GM23248 (cell line): Measurements from ENCODE around the gene DDC. TPM values are rescaled to one million over a fixed set of nuclear protein-coding genes. Genes with fewer than 3 reads are reported as not detected.
"Not testable (repeated sequence)": the region's sequence is repeated elsewhere in the genome, so short reads cannot be mapped to it uniquely, and the experiment has no call there.

Experiments
- DNase-seq: peaks from one replicate; pipeline ENCODE4 v3.0.0-alpha.2; 2015
- H2AFZ ChIP-seq: fragments of 200-600 bp; sonication (generic); 2 replicates; pipeline ENCODE4 v1.6.1; 2016; ENCODE audit warnings: antibody characterized with exemption
- H3F3A ChIP-seq: fragments of 200-600 bp; sonication (generic); 2 replicates; pipeline ENCODE4 v1.6.1; 2016; ENCODE audit warnings: mild to moderate bottlenecking, antibody characterized with exemption, mixed run types; ENCODE audit not compliant: insufficient read depth
- H3K27ac ChIP-seq: fragments of 200-600 bp; sonication (generic); 2 replicates; pipeline ENCODE4 v1.5.1; 2016; ENCODE audit warnings: mild to moderate bottlenecking
- H3K27me3 ChIP-seq: fragments of 200-600 bp; sonication (generic); replicated peaks from 2 replicates; pipeline ENCODE4 v1.6.1; 2016; ENCODE audit warnings: mild to moderate bottlenecking; ENCODE audit not compliant: insufficient read depth
- H3K36me3 ChIP-seq: fragments of 200-600 bp; sonication (generic); 2 replicates; pipeline ENCODE4 v1.6.1; 2016; ENCODE audit warnings: low read depth, mild to moderate bottlenecking
- H3K4me1 ChIP-seq: fragments of 200-600 bp; sonication (generic); 2 replicates; pipeline ENCODE4 v1.6.1; 2016; ENCODE audit warnings: mild to moderate bottlenecking; ENCODE audit not compliant: insufficient read depth
- H3K4me2 ChIP-seq: fragments of 200-600 bp; sonication (generic); one replicate; pipeline ENCODE4 v1.6.1; 2016; ENCODE audit warnings: mild to moderate bottlenecking; ENCODE audit not compliant: unreplicated experiment
- H3K4me3 ChIP-seq: fragments of 200-600 bp; sonication (generic); 2 replicates; pipeline ENCODE4 v1.5.1; 2016; ENCODE audit warnings: mild to moderate bottlenecking
- H3K79me2 ChIP-seq: fragments of 200-600 bp; sonication (generic); 2 replicates; pipeline ENCODE4 v1.6.1; 2016; ENCODE audit warnings: mild to moderate bottlenecking; ENCODE audit not compliant: insufficient read depth
- H3K9ac ChIP-seq: fragments of 200-600 bp; sonication (generic); 2 replicates; pipeline ENCODE4 v1.6.1; 2016; ENCODE audit warnings: mild to moderate bottlenecking
- H3K9me2 ChIP-seq: fragments of 200-600 bp; sonication (generic); 2 replicates; pipeline ENCODE4 v1.6.1; 2016; ENCODE audit warnings: mixed run types, mild to moderate bottlenecking, moderate library complexity; ENCODE audit not compliant: insufficient read depth
- H3K9me3 ChIP-seq: fragments of 200-600 bp; sonication (generic); one replicate; pipeline ENCODE4 v1.6.1; 2017; ENCODE audit warnings: low read depth
- H4K20me1 ChIP-seq: fragments of 200-600 bp; sonication (generic); 2 replicates; pipeline ENCODE4 v1.6.0; 2016; ENCODE audit not compliant: insufficient read depth
- EZH2 ChIP-seq: fragments of 200-600 bp; sonication (generic); IDR thresholded peaks from 2 replicates; pipeline ENCODE4 v1.6.1; 2018; ENCODE audit warnings: antibody characterized with exemption, mild to moderate bottlenecking; ENCODE audit not compliant: insufficient read depth, poor library complexity, severe bottlenecking
- EZH2phosphoT487 ChIP-seq: fragments of 200-600 bp; sonication (generic); IDR thresholded peaks from 2 replicates; pipeline ENCODE4 v1.6.1; 2018; ENCODE audit warnings: antibody characterized with exemption, moderate library complexity, mild to moderate bottlenecking, low read depth; ENCODE audit not compliant: insufficient read depth
- WGBS, 2 experiments: methylation state at CpG; one replicate each; pipeline ENCODE4 v1.1.6; 2015 to 2017; ENCODE audit warnings: low lambda C conversion rate in 2 of 2, low coverage in 1 of 2; ENCODE audit errors: missing lambda C conversion rate in 2 of 2; 5-methylcytosine and 5-hydroxymethylcytosine counted together
- in situ Hi-C: fragments of 300-500 bp; cut with MboI; formaldehyde crosslinking; loops from 2 replicates; pipeline ENCODE4 v1.15.0; 2020
- polyA plus RNA-seq: library from polyadenylated mRNA; unstranded; fragments of >200 nt; fragmentation: Nextera tagmentation; extraction: Ambion mirVana; gene quantifications from 2 replicates; pipeline ENCODE4 v1.2.1, GENCODE V29; 2016
- total RNA-seq: library from RNA; depleted of rRNA; stranded (reverse); fragments of >200 nt; shearing (Covaris generic); gene quantifications from 2 replicates; pipeline ENCODE4 v1.2.3, GENCODE V29; 2014

The DDC gene
- total and polyA plus RNA-seq, 2 experiments from 2014 or later = not detected

- Histone ChIP-seq H2AFZ (no peak overlapping the region), H3K36me3 (no peaks in the 10 kb centered on the region), H3K27me3 (peaks cover 5% of the 10 kb centered on the region), H3F3A (no peaks in the 10 kb centered on the region), H3K9me2 (no peaks in the 10 kb centered on the region), H3K79me2 (no peaks in the 10 kb centered on the region), H3K27ac (no peak overlapping the region), H3K4me3 (no peak overlapping the region), H4K20me1 (no peaks in the 10 kb centered on the region), H3K4me2 (no peak overlapping the region), H3K9me3 (no peaks in the 10 kb centered on the region), H3K4me1 (no peaks in the 10 kb centered on the region), H3K9ac (no peak overlapping the region)
- no peak for DNase-seq
- no peak for TF ChIP-seq EZH2phosphoT487
- no peak for TF ChIP-seq EZH2
- in situ Hi-C loops = loop anchor here (10.0 to 25.0 kb wide), 2 partner anchors 682 to 900 kb away; no protein-coding TSS in a partner anchor
- 60 to 64% methylated on average over 4 of the region's 4 CpGs for WGBS, 2 experiments
Observed at GRCh38 chr7:50462361-50462760, 102.8 kb downstream of the DDC start.

GRCh38 chr7:50461695-50462094, 103.5 kb downstream of the DDC start:
- Histone ChIP-seq H3K4me3 (no peak overlapping the region), H2AFZ (no peak overlapping the region), H3K9ac (no peak overlapping the region), H3K9me3 (no peaks in the 10 kb centered on the region), H3K27me3 (peaks cover 12% of the 10 kb centered on the region), H4K20me1 (no peaks in the 10 kb centered on the region), H3K4me2 (no peak overlapping the region), H3K79me2 (no peaks in the 10 kb centered on the region), H3K4me1 (no peaks in the 10 kb centered on the region), H3K36me3 (no peaks in the 10 kb centered on the region), H3K9me2 (no peaks in the 10 kb centered on the region), H3F3A (no peaks in the 10 kb centered on the region), H3K27ac (no peak overlapping the region)
- in situ Hi-C loops = loop anchor here (10.0 to 25.0 kb wide), 2 partner anchors 683 to 901 kb away; no protein-coding TSS in a partner anchor
- 88 to 90% methylated on average over 1 of the region's 1 CpG for WGBS, 2 experiments
- DNase-seq = no peak
- TF ChIP-seq EZH2phosphoT487 = no peak
- TF ChIP-seq EZH2 = no peak

GRCh38 chr7:50459183-50459582, 106.0 kb downstream of the DDC start:
- H2AFZ ChIP-seq, H3K9ac ChIP-seq, H3K27ac ChIP-seq, DNase-seq, H3K4me2 ChIP-seq, H3K79me2 ChIP-seq, H4K20me1 ChIP-seq, H3K4me1 ChIP-seq, H3K9me3 ChIP-seq, H3K9me2 ChIP-seq, H3K4me3 ChIP-seq, H3F3A ChIP-seq, H3K36me3 ChIP-seq: not testable (repeated sequence)
- in situ Hi-C loops = loop anchor here (25.0 kb wide), 1 partner anchor 903 kb away; no protein-coding TSS in a partner anchor
- 86 to 91% methylated on average over 13 to 25 of the region's 27 CpGs for WGBS, 2 experiments
- H3K27me3 ChIP-seq = peaks cover 28% of the 10 kb centered on the region

GRCh38 chr7:50458651-50459050, 106.6 kb downstream of the DDC start:
- H3K9me2 ChIP-seq, H3K4me3 ChIP-seq, DNase-seq, H3K9ac ChIP-seq, H3K27ac ChIP-seq, H3F3A ChIP-seq, H3K79me2 ChIP-seq, H3K4me1 ChIP-seq, H3K4me2 ChIP-seq, H4K20me1 ChIP-seq, H3K36me3 ChIP-seq, H3K9me3 ChIP-seq, H2AFZ ChIP-seq: not testable (repeated sequence)
- 56% methylated on average over 4 of the region's 4 CpGs; no CpG with 5 or more reads in 1 of the 2 experiments for WGBS, 2 experiments
- in situ Hi-C loops = loop anchor here (25.0 kb wide), 1 partner anchor 904 kb away; no protein-coding TSS in a partner anchor
- peaks cover 28% of the 10 kb centered on the region for H3K27me3 ChIP-seq
